H9 (cell line): ENCODE data around the gene HSPG2. TPM values are rescaled to one million over a fixed set of nuclear protein-coding genes. Genes with fewer than 3 reads are reported as not detected.

Source experiments
- DNase-seq: peaks from one replicate; pipeline ENCODE4 v3.0.0-alpha.2; 2017
- H2AFZ ChIP-seq: one replicate; pipeline ENCODE4 v1.6.1; 2013; ENCODE audit warnings: mild to moderate bottlenecking, low read length, control low read depth, moderate library complexity
- H2AK5ac ChIP-seq: 2 replicates; pipeline ENCODE4 v1.6.1; 2013; ENCODE audit warnings: low read length, control low read depth, mixed read lengths; ENCODE audit not compliant: insufficient read length
- H2BK120ac ChIP-seq: one replicate; pipeline ENCODE4 v1.6.1; 2013; ENCODE audit warnings: low read depth, mild to moderate bottlenecking, low read length, control low read depth, inconsistent platforms; ENCODE audit not compliant: poor library complexity, severe bottlenecking
- H2BK12ac ChIP-seq: 2 replicates; pipeline ENCODE4 v1.6.1; 2013; ENCODE audit warnings: low read length, control low read depth, mixed read lengths, low read depth; ENCODE audit not compliant: insufficient read length
- H2BK15ac ChIP-seq: 2 replicates; pipeline ENCODE4 v1.6.1; 2013; ENCODE audit warnings: low read depth, low read length, control low read depth
- H2BK20ac ChIP-seq: one replicate; pipeline ENCODE4 v1.6.1; 2013; ENCODE audit warnings: low read depth, mild to moderate bottlenecking, low read length, control low read depth, inconsistent platforms; ENCODE audit not compliant: poor library complexity, severe bottlenecking
- H2BK5ac ChIP-seq: 2 replicates; pipeline ENCODE4 v1.6.1; 2013; ENCODE audit warnings: low read length, control low read depth, mixed read lengths; ENCODE audit not compliant: insufficient read length
- H3K14ac ChIP-seq: 2 replicates; pipeline ENCODE4 v1.6.1; 2013; ENCODE audit warnings: low read length, control low read depth; ENCODE audit not compliant: insufficient read depth
- H3K18ac ChIP-seq: 2 replicates; pipeline ENCODE4 v1.6.1; 2013; ENCODE audit warnings: low read depth, mild to moderate bottlenecking, mixed read lengths, low read length, control low read depth; ENCODE audit not compliant: insufficient read length
- H3K23ac ChIP-seq: 2 replicates; pipeline ENCODE4 v1.6.1; 2013; ENCODE audit warnings: low read length, control low read depth, mixed read lengths, low read depth; ENCODE audit not compliant: insufficient read length
- H3K23me2 ChIP-seq: 2 replicates; pipeline ENCODE4 v1.6.1; 2013; ENCODE audit warnings: low read depth, mild to moderate bottlenecking, mixed read lengths, low read length, control low read depth; ENCODE audit not compliant: insufficient read length, poor library complexity, severe bottlenecking
- H3K27ac ChIP-seq: 2 replicates; pipeline ENCODE4 v1.5.1; 2013; ENCODE audit warnings: low read length, control low read depth, mixed read lengths, low read depth; ENCODE audit not compliant: insufficient read length
- H3K27me3 ChIP-seq: 2 replicates; pipeline ENCODE4 v1.6.1; 2013; ENCODE audit warnings: low read length, control low read depth, inconsistent platforms; ENCODE audit not compliant: insufficient read depth
- H3K4ac ChIP-seq: 2 replicates; pipeline ENCODE4 v1.6.1; 2013; ENCODE audit warnings: low read depth, mild to moderate bottlenecking, control low read depth, inconsistent platforms, low read length, moderate library complexity
- H3K4me1 ChIP-seq: 2 replicates; pipeline ENCODE4 v1.6.1; 2013; ENCODE audit warnings: low read length, control low read depth, inconsistent platforms; ENCODE audit not compliant: insufficient read depth
- H3K4me2 ChIP-seq: 2 replicates; pipeline ENCODE4 v1.6.1; 2013; ENCODE audit warnings: low read length, control low read depth, mixed read lengths; ENCODE audit not compliant: insufficient read length, insufficient read depth
- H3K56ac ChIP-seq: 2 replicates; pipeline ENCODE4 v1.6.1; 2013; ENCODE audit warnings: low read depth, mild to moderate bottlenecking, mixed read lengths, low read length, control low read depth; ENCODE audit not compliant: insufficient read length
- H3K79me1 ChIP-seq: 2 replicates; pipeline ENCODE4 v1.6.1; 2013; ENCODE audit warnings: low read depth, mild to moderate bottlenecking, moderate library complexity, low read length, control low read depth, inconsistent platforms; ENCODE audit not compliant: insufficient read depth, poor library complexity, severe bottlenecking
- H3K79me2 ChIP-seq: 2 replicates; pipeline ENCODE4 v1.6.1; 2013; ENCODE audit warnings: low read length, control low read depth, inconsistent platforms; ENCODE audit not compliant: insufficient read depth
- H3K9ac ChIP-seq: 2 replicates; pipeline ENCODE4 v1.6.1; 2013; ENCODE audit warnings: low read length, control low read depth, mixed read lengths; ENCODE audit not compliant: insufficient read length; ENCODE audit errors: extremely low read depth
- H3K9me3 ChIP-seq: one replicate; pipeline ENCODE4 v1.6.1; 2013; ENCODE audit warnings: low read depth, low read length, inconsistent platforms; ENCODE audit not compliant: control insufficient read depth
- H3T11ph ChIP-seq: one replicate; pipeline ENCODE4 v1.6.1; 2013; ENCODE audit warnings: mild to moderate bottlenecking, low read length, control low read depth, inconsistent platforms
- H4K20me1 ChIP-seq: one replicate; pipeline ENCODE4 v1.6.1; 2013; ENCODE audit not compliant: control insufficient read depth, insufficient read length, insufficient read depth
- H4K5ac ChIP-seq: 2 replicates; pipeline ENCODE4 v1.6.1; 2013; ENCODE audit warnings: low read depth, mild to moderate bottlenecking, mixed read lengths, low read length, control low read depth; ENCODE audit not compliant: insufficient read length
- H4K8ac ChIP-seq: replicated peaks from 2 replicates; pipeline ENCODE4 v1.6.1; 2013; ENCODE audit warnings: low read length, control low read depth, mixed read lengths, low read depth; ENCODE audit not compliant: insufficient read length
- H4K91ac ChIP-seq: 2 replicates; pipeline ENCODE4 v1.6.1; 2013; ENCODE audit warnings: low read depth, mild to moderate bottlenecking, moderate library complexity, mixed read lengths, low read length, control low read depth; ENCODE audit not compliant: insufficient read length
- H3K27ac Mint-ChIP-seq, 3 experiments: 2 replicates in 2 of 3; 3 replicates in 1 of 3; pipeline ENCODE4 v1.8.0; 2020 to 2021; ENCODE audit warnings: mixed read lengths in 3 of 3, mild to moderate bottlenecking in 1 of 3, moderate library complexity in 1 of 3
- H3K27me3 Mint-ChIP-seq: 2 replicates; pipeline ENCODE4 v1.8.0; 2021; ENCODE audit warnings: low read depth, mild to moderate bottlenecking, moderate library complexity, mixed read lengths
- H3K36me3 Mint-ChIP-seq, 3 experiments: 2 replicates in 2 of 3; 3 replicates in 1 of 3; pipeline ENCODE4 v1.8.0; 2020 to 2021; ENCODE audit warnings: low read depth in 3 of 3, mixed read lengths in 3 of 3; ENCODE audit not compliant: insufficient read depth in 1 of 3
- H3K4me1 Mint-ChIP-seq, 2 experiments: 2 replicates each; pipeline ENCODE4 v1.8.0; 2020; ENCODE audit warnings: mixed read lengths in 2 of 2
- H3K4me3 Mint-ChIP-seq, 2 experiments: 2 replicates in 1 of 2; 3 replicates in 1 of 2; pipeline ENCODE4 v1.8.0; 2020 to 2021; ENCODE audit warnings: mild to moderate bottlenecking in 2 of 2, mixed read lengths in 2 of 2, moderate library complexity in 1 of 2
- H3K9me3 Mint-ChIP-seq, 2 experiments: 2 replicates in 1 of 2; 3 replicates in 1 of 2; pipeline ENCODE4 v1.8.0; 2020; ENCODE audit warnings: mild to moderate bottlenecking in 2 of 2, mixed read lengths in 2 of 2, moderate library complexity in 1 of 2
- whole genome bisulfite sequencing: extraction: QIAGEN DNeasy Blood & Tissue Kit; methylation state at CpG from one replicate; pipeline ENCODE4 v1.1.7; 2013; ENCODE audit warnings: missing lambda C conversion rate, low lambda C conversion rate, mixed read lengths; ENCODE audit not compliant: insufficient read length; ENCODE audit errors: extremely low coverage; 5-methylcytosine and 5-hydroxymethylcytosine counted together
- total RNA-seq: library from RNA; stranded (reverse); gene quantifications from 2 replicates; pipeline ENCODE4 v1.2.1, GENCODE V29; 2021
- TF ChIP-seq, protein P1 (sequence below): fragments of 200-600 bp; sonication (generic); conservative IDR thresholded peaks from 3 replicates; pipeline ENCODE4 v1.8.0; 2021; ENCODE audit warnings: antibody characterized with exemption, mild to moderate bottlenecking

Gene HSPG2
- total RNA-seq, 1 experiment from 2014 or later, result 90.0 TPM

DNA sequence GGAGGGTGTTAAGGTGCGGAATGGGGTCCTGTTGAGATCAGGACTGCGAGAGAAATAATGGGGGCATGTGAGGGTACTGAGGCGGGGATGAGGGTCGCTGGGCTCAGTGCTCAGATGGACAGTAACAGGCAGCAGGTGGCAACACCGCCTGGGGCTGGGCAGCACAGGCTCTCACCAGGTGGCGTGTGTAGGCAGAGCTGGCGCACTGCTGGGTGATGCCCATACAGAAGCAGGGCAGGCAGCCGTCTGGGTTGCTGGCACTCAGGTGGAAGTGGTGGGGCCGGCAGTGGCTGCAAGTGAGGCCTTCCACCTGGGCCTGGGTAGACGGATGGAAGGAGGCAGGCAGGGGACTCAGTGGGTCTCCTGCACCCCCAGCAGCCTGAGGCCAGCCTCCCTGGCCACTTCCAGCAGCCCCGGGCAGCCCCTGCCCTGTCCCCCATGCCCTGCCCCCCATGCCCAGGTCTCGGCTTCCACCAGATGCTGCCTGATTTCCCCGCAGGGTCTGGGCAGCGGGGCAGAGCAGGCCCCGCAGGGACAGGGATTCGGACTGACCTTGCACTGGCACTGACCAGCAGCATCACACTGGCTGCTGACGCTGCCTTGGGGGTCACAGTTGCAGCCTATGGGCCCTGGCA, 64.5 kb downstream of the HSPG2 start:
- Histone ChIP-seq H2AK5ac (no peak overlapping the region), H2AFZ (no peak overlapping the region), H3K79me2 (no peaks in the 10 kb centered on the region), H3K56ac (no peak overlapping the region), H3K18ac (no peak overlapping the region), H3K23ac (no peak overlapping the region), H3K4me1 (no peaks in the 10 kb centered on the region), H4K5ac (no peak overlapping the region), H2BK120ac (no peak overlapping the region), H3K4ac (no peak overlapping the region), H3T11ph (no peak overlapping the region), H3K14ac (no peak overlapping the region), H3K9ac (no peak overlapping the region), H3K4me2 (no peak overlapping the region), H4K8ac (no peak overlapping the region), H3K27ac (no peak overlapping the region), H3K23me2 (no peaks in the 10 kb centered on the region), H4K91ac (no peak overlapping the region), H2BK15ac (no peak overlapping the region), H2BK20ac (no peak overlapping the region), H2BK12ac (no peak overlapping the region), H3K27me3 (no peaks in the 10 kb centered on the region), H2BK5ac (no peak overlapping the region), H3K9me3 (no peaks in the 10 kb centered on the region), H4K20me1 (no peaks in the 10 kb centered on the region), H3K79me1 (no peaks in the 10 kb centered on the region)
- Mint-ChIP-seq H3K4me3 (no peak overlapping the region), H3K36me3 (peaks cover 16 to 69% (median 54%) of the 10 kb centered on the region in 3 experiments), H3K9me3 (no peaks in the 10 kb centered on the region), H3K27ac (peak overlapping the region in 1 of 3 experiments; percentile 27; a peak in 2 of 7 replicates), H3K27me3 (no peaks in the 10 kb centered on the region), H3K4me1 (peaks cover 4 to 12% of the 10 kb centered on the region in 2 experiments)
- DNase-seq, result no peak
- no CpG with 5 or more reads among the region's 17 CpGs for WGBS
- TF ChIP-seq, protein P1, sequence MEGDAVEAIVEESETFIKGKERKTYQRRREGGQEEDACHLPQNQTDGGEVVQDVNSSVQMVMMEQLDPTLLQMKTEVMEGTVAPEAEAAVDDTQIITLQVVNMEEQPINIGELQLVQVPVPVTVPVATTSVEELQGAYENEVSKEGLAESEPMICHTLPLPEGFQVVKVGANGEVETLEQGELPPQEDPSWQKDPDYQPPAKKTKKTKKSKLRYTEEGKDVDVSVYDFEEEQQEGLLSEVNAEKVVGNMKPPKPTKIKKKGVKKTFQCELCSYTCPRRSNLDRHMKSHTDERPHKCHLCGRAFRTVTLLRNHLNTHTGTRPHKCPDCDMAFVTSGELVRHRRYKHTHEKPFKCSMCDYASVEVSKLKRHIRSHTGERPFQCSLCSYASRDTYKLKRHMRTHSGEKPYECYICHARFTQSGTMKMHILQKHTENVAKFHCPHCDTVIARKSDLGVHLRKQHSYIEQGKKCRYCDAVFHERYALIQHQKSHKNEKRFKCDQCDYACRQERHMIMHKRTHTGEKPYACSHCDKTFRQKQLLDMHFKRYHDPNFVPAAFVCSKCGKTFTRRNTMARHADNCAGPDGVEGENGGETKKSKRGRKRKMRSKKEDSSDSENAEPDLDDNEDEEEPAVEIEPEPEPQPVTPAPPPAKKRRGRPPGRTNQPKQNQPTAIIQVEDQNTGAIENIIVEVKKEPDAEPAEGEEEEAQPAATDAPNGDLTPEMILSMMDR, result no peak
